CD4-positive, alpha-beta T cell treated with Interleukin-15 for 4 hours (primary cell): ENCODE results near the gene HSDL2.
"Not testable (repeated sequence)": the region's sequence is repeated elsewhere in the genome, so short reads cannot be mapped to it uniquely, and the experiment has no call there.

Experiments used
- DNase-seq: peaks from one replicate; pipeline ENCODE4 v3.0.0-alpha.2; 2020; ENCODE audit warnings: low spot score

Gene HSDL2

GRCh38 chr9:112396872-112397271, 17.0 kb downstream of the HSDL2 start:
- no peak for DNase-seq

GRCh38 chr9:112401175-112401815, 21.4 kb downstream of the HSDL2 start:
- DNase-seq, result no peak

GRCh38 chr9:112403614-112404201, 23.8 kb downstream of the HSDL2 start:
- DNase-seq, result no peak

GRCh38 chr9:112404508-112404932, 24.6 kb downstream of the HSDL2 start:
- DNase-seq, result no peak

- DNase-seq, result no peak
Measured at GRCh38 chr9:112408275-112408674, 28.4 kb downstream of the HSDL2 start.

- DNase-seq, result no peak
Measured at GRCh38 chr9:112408819-112409218, 28.9 kb downstream of the HSDL2 start.

GRCh38 chr9:112409758-112410157, 29.9 kb downstream of the HSDL2 start:
- no peak for DNase-seq

GRCh38 chr9:112411626-112412027, 31.7 kb downstream of the HSDL2 start:
- no peak for DNase-seq

GRCh38 chr9:112413728-112414127, 33.8 kb downstream of the HSDL2 start:
- not testable (repeated sequence) for DNase-seq

GRCh38 chr9:112420208-112420607, 40.3 kb downstream of the HSDL2 start:
- no peak for DNase-seq

GRCh38 chr9:112421771-112422222, 41.9 kb downstream of the HSDL2 start:
- no peak for DNase-seq

- DNase-seq, result no peak
Measured at GRCh38 chr9:112422417-112423148, 42.7 kb downstream of the HSDL2 start.

- DNase-seq, result no peak
Measured at GRCh38 chr9:112430006-112430522, 50.2 kb downstream of the HSDL2 start.

GRCh38 chr9:112433499-112434392, 53.8 kb downstream of the HSDL2 start:
- DNase-seq, result no peak

- no peak for DNase-seq
Measured at GRCh38 chr9:112434487-112434886, 54.6 kb downstream of the HSDL2 start.

GRCh38 chr9:112437406-112437805, 57.5 kb downstream of the HSDL2 start:
- DNase-seq, result no peak

- no peak for DNase-seq
Measured at GRCh38 chr9:112439171-112439570, 59.3 kb downstream of the HSDL2 start.

- no peak for DNase-seq
Measured at GRCh38 chr9:112439825-112440224, 59.9 kb downstream of the HSDL2 start.

- peak; percentile 24 for DNase-seq
Measured at GRCh38 chr9:112443200-112443599, 63.3 kb downstream of the HSDL2 start.

- no peak for DNase-seq
Measured at GRCh38 chr9:112443636-112444035, 63.7 kb downstream of the HSDL2 start.

GRCh38 chr9:112445196-112445595, 65.3 kb downstream of the HSDL2 start:
- DNase-seq, result no peak

GRCh38 chr9:112446080-112446479, 66.2 kb downstream of the HSDL2 start:
- DNase-seq, result no peak
